Activated naive CD4-positive, alpha-beta T cell treated with anti-CD3 and anti-CD28 coated beads, Interleukin-2, amount 50 U/mL, for 24 hours (primary cell): ENCODE results near the gene APBB2.

ENCODE experiments used
- H3K27ac Mint-ChIP-seq: one replicate; pipeline ENCODE4 v1.8.0; 2021; ENCODE audit warnings: mild to moderate bottlenecking, mixed read lengths
- H3K27me3 Mint-ChIP-seq: one replicate; pipeline ENCODE4 v1.8.0; 2021; ENCODE audit warnings: mixed read lengths
- H3K36me3 Mint-ChIP-seq: one replicate; pipeline ENCODE4 v1.8.0; 2021; ENCODE audit warnings: mixed read lengths
- H3K4me1 Mint-ChIP-seq: one replicate; pipeline ENCODE4 v1.8.0; 2021; ENCODE audit warnings: mixed read lengths
- H3K4me3 Mint-ChIP-seq: one replicate; pipeline ENCODE4 v1.8.0; 2021; ENCODE audit warnings: mild to moderate bottlenecking, mixed read lengths
- H3K9me3 Mint-ChIP-seq: one replicate; pipeline ENCODE4 v1.8.0; 2021; ENCODE audit warnings: mixed read lengths

The APBB2 gene

GRCh38 chr4:40808926-40809457 is 405.4 kb downstream of the APBB2 start:
- Mint-ChIP-seq H3K27ac (no peak overlapping the region), H3K9me3 (no peaks in the 10 kb centered on the region), H3K27me3 (peaks cover 3% of the 10 kb centered on the region), H3K36me3 (no peaks in the 10 kb centered on the region), H3K4me1 (no peaks in the 10 kb centered on the region), H3K4me3 (no peak overlapping the region)

DNA sequence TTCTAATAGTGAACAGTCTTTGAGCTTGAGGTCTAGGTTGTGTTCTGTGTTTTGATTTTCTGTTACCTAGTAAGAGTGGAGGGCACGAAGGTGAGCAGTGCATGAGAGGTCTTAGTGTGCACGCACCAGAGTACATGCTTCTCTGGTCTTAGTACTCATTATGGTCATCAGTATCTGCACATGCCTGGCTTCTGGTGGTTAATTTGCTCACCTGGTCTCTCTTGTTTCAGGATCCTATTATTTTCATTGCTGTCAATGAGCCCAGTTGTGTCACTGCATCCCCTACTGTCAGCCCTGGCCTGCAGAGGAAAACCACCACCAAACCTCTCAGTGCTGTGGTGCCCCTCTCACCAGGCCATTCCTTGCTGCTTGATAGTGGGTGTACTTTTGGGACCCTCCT is 409.7 kb downstream of the APBB2 start:
- H3K27ac Mint-ChIP-seq = no peak overlapping the region
- no peaks in the 10 kb centered on the region for H3K36me3 Mint-ChIP-seq
- peaks cover 3% of the 10 kb centered on the region for H3K27me3 Mint-ChIP-seq
- H3K9me3 Mint-ChIP-seq = no peaks in the 10 kb centered on the region
- no peaks in the 10 kb centered on the region for H3K4me1 Mint-ChIP-seq
- H3K4me3 Mint-ChIP-seq = no peak overlapping the region

DNA sequence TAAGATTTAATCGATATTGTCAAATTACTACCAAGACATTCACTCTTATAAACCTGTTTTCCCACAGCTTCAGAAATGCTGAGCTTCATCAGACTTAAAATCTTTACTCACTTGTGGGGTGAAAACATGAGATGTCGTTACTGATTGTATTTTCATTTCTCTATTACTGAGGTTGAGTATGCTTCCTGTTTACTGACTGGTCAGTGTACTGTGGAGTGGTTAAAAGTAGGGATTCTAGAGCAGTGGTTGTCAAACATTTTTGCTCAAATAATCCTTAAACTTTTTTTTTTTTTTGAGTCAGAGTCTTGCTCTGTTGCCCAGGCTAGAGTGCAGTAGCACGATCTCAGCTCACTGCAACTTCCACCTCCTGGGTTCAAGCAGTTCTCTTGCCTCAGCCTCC is 414.3 kb downstream of the APBB2 start:
- H3K27me3 Mint-ChIP-seq = no peaks in the 10 kb centered on the region
- H3K9me3 Mint-ChIP-seq = no peaks in the 10 kb centered on the region
- H3K27ac Mint-ChIP-seq = no peak overlapping the region
- H3K4me1 Mint-ChIP-seq = no peaks in the 10 kb centered on the region
- no peak overlapping the region for H3K4me3 Mint-ChIP-seq
- H3K36me3 Mint-ChIP-seq = no peaks in the 10 kb centered on the region

- H3K4me3 Mint-ChIP-seq = no peak overlapping the region
- H3K9me3 Mint-ChIP-seq = no peaks in the 10 kb centered on the region
- no peaks in the 10 kb centered on the region for H3K4me1 Mint-ChIP-seq
- no peak overlapping the region for H3K27ac Mint-ChIP-seq
- H3K27me3 Mint-ChIP-seq = no peaks in the 10 kb centered on the region
- H3K36me3 Mint-ChIP-seq = no peaks in the 10 kb centered on the region
Observed at GRCh38 chr4:40789771-40790170, 424.6 kb downstream of the APBB2 start.

DNA sequence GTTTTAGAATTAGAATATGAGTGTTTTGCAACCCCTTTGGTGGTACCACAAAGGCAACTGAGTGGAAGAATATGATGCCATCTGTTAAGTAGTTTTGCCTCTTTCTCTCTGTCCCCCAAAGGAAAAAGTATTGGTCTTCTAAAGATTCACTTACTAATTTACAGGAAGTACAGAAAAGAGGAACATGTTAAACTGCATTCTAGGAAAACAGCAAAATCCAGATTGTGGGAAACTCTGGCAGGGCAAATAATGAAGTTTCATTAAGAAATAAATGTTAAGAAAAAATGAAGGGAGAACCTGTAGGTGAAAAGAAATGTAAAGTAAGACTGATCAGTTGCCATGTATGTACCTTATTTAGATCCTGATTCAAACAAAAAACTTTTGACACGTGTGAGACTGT is 425.3 kb downstream of the APBB2 start:
- Mint-ChIP-seq H3K36me3 (no peaks in the 10 kb centered on the region), H3K9me3 (no peaks in the 10 kb centered on the region), H3K27me3 (no peaks in the 10 kb centered on the region), H3K27ac (no peak overlapping the region), H3K4me3 (no peak overlapping the region), H3K4me1 (no peaks in the 10 kb centered on the region)

DNA sequence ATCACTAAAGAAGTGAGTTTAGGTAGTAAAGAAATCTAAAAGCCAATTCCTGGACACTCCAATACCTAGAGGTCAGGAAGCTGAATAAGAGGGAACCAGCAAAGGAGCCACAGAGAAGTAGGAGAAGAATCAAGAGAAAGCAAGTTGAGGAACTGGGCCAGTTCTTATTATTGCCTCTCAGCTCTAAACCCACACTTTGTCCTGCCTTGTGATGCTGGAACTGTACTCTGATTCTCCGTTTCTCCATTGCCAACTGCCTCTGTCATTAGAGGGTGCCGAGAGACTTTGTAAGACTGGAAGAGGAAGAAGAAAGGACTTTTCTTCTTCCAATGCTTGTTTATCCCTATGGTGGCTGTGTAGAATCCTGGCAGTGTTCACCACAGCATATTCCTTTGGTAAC is 426.0 kb downstream of the APBB2 start:
- Mint-ChIP-seq H3K36me3 (no peaks in the 10 kb centered on the region), H3K27me3 (no peaks in the 10 kb centered on the region), H3K9me3 (no peaks in the 10 kb centered on the region), H3K4me1 (no peaks in the 10 kb centered on the region), H3K27ac (no peak overlapping the region), H3K4me3 (no peak overlapping the region)

DNA sequence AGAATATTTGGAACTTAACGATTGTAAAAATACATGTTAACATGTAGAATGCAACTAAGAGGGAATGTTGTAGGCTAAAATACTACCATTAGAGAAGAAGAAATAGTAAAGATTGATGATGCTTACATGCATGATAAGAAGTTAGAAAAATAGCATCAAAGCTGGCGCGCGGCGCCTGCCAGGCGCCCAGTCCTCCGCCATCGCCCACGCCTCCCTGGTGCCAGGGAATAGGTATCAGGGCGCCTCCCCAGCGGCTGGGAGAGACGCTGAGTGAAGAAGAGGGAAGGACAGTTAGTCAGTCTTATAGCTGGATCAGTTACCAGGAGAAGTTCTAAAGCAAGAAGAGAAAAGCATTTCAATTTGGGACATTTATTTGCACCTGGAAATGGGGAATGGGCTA is 428.6 kb downstream of the APBB2 start:
- Mint-ChIP-seq H3K9me3 (no peaks in the 10 kb centered on the region), H3K27ac (no peak overlapping the region), H3K27me3 (no peaks in the 10 kb centered on the region), H3K4me1 (no peaks in the 10 kb centered on the region), H3K36me3 (no peaks in the 10 kb centered on the region), H3K4me3 (no peak overlapping the region)

GRCh38 chr4:40782876-40783275 is 431.5 kb downstream of the APBB2 start:
- Mint-ChIP-seq H3K4me1 (no peaks in the 10 kb centered on the region), H3K4me3 (no peak overlapping the region), H3K27me3 (peaks cover 1% of the 10 kb centered on the region), H3K9me3 (peaks cover 4% of the 10 kb centered on the region), H3K36me3 (peaks cover 2% of the 10 kb centered on the region), H3K27ac (no peak overlapping the region)

- Mint-ChIP-seq H3K27me3 (peaks cover 1% of the 10 kb centered on the region), H3K4me3 (no peak overlapping the region), H3K36me3 (peaks cover 6% of the 10 kb centered on the region), H3K27ac (no peak overlapping the region), H3K4me1 (no peaks in the 10 kb centered on the region), H3K9me3 (peaks cover 8% of the 10 kb centered on the region)
Observed at GRCh38 chr4:40778090-40778489, 436.3 kb downstream of the APBB2 start.

DNA sequence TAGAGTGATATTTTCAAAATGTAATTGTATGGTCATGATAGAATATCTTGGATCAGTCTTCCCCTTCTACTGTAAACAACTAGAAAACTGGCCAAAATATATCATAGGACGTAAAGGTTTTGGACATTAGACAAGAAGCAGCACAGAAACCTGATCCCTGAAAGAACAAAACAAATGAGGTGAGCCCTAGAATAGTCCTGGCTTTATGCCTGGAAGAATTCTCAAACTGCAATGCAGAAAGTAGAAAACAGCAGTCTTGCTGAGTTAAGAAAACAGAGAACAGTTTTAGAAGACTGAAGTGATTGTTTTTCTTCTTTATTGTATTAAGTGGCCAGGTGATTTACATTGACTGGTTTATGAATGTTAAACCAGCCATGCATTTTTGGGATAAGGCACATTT is 445.1 kb downstream of the APBB2 start:
- Mint-ChIP-seq H3K27me3 (peaks cover 2% of the 10 kb centered on the region), H3K27ac (no peak overlapping the region), H3K9me3 (no peaks in the 10 kb centered on the region), H3K4me1 (no peaks in the 10 kb centered on the region), H3K4me3 (no peak overlapping the region), H3K36me3 (no peaks in the 10 kb centered on the region)

DNA sequence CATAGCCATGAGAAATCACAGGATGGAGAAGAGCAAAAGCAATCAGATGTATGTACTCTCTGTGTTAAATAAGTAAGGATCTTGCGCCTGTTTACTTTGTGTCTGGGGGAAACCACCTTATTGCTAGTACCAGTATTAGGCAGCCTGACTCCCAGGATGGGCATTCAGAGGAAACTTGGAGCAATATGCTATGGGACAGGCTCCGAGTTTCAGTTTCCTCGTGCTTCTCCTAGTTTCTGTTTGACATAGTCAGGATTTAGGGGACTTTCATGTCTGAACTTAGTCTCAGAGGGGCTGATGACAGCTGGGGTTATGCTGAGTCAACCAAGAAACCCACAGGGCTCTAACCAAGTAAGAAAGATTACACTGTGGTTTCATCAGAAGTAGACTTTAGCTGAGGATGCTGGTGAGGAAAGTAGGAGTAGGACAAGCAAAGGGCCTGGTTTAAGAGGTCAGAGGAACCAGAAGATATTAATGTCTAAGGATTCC is 451.1 kb downstream of the APBB2 start:
- Mint-ChIP-seq H3K9me3 (no peaks in the 10 kb centered on the region), H3K4me3 (no peak overlapping the region), H3K36me3 (no peaks in the 10 kb centered on the region), H3K4me1 (peaks cover 7% of the 10 kb centered on the region), H3K27ac (no peak overlapping the region), H3K27me3 (no peaks in the 10 kb centered on the region)
